Activated naive CD8-positive, alpha-beta T cell (primary cell): ENCODE results near the gene NNMT.

Source experiments
- H3K27ac Mint-ChIP-seq: one replicate; pipeline ENCODE4 v1.8.0; 2021; ENCODE audit warnings: mixed read lengths
- H3K27me3 Mint-ChIP-seq: one replicate; pipeline ENCODE4 v1.8.0; 2021; ENCODE audit warnings: mixed read lengths
- H3K36me3 Mint-ChIP-seq: one replicate; pipeline ENCODE4 v1.8.0; 2021; ENCODE audit warnings: mixed read lengths
- H3K4me1 Mint-ChIP-seq: one replicate; pipeline ENCODE4 v1.8.0; 2021; ENCODE audit warnings: low read depth, mixed read lengths
- H3K4me3 Mint-ChIP-seq: one replicate; pipeline ENCODE4 v1.8.0; 2021; ENCODE audit warnings: mild to moderate bottlenecking, mixed read lengths
- H3K9me3 Mint-ChIP-seq: one replicate; pipeline ENCODE4 v1.8.0; 2021; ENCODE audit warnings: low read depth, mixed read lengths

Gene NNMT

DNA sequence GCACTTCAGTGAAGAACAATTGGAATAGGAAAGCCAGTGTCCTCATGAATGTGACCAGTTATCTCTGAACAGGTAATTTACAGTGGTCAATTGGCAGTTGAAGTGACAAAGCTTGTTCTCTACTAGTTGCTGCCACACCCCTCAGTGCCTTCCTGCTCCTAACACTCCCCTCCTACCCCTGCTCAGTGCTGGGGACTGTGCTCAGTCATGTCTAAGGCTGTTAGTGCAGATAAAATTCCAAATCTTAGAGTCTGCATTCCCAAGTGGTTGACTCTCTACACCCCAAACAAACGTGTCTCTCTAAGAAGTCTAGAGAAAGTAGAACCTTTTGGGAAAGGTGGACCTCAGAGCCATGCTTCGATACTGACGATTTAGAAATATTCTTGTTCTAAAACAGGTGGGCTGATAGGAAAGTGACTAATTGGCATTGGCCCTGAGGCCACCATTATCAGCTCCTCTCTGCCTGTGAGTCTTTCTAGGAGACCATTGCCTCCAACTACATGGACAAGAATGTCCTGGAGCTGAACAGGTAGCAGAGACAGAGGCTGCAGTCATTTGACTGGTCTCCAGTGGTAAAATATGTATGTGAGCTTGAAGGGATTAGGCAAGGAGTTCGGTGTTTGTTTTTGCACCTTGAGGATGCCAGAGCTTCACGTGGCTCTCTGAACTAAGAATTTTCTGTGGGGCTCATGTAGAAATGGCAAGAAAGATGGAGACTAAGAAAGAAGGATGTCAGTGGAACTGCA is 22.1 kb upstream of the NNMT start:
- Mint-ChIP-seq H3K36me3 (no peaks in the 10 kb centered on the region), H3K9me3 (no peaks in the 10 kb centered on the region), H3K4me1 (no peaks in the 10 kb centered on the region), H3K27ac (no peak overlapping the region), H3K4me3 (no peak overlapping the region), H3K27me3 (peaks cover 32% of the 10 kb centered on the region)

GRCh38 chr11:114274637-114275036 is 21.6 kb upstream of the NNMT start:
- Mint-ChIP-seq H3K27ac (no peak overlapping the region), H3K27me3 (peaks cover 37% of the 10 kb centered on the region), H3K4me3 (no peak overlapping the region), H3K36me3 (no peaks in the 10 kb centered on the region), H3K9me3 (no peaks in the 10 kb centered on the region), H3K4me1 (no peaks in the 10 kb centered on the region)

DNA sequence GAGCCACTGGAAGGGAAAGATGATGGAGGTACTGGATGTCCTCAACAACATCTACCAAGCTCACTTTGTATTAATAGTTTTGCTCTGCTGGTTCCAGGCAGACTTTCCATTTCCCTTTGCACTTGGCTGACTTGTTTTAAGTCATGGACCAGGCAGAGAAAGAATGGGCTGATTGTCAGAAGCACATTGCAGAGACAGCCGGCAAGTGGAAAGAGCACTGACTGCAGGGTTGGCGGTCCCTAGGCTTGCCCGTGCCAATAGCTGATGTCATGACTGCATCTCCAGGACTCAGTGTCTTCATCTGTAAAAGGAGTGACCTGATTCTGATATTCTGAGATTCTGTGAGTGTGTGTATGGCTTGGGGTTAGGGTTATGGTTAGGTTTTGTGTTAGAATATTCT is 20.9 kb upstream of the NNMT start:
- no peak overlapping the region for H3K27ac Mint-ChIP-seq
- H3K9me3 Mint-ChIP-seq, result no peaks in the 10 kb centered on the region
- H3K4me3 Mint-ChIP-seq, result no peak overlapping the region
- H3K36me3 Mint-ChIP-seq, result no peaks in the 10 kb centered on the region
- peaks cover 38% of the 10 kb centered on the region for H3K27me3 Mint-ChIP-seq
- H3K4me1 Mint-ChIP-seq, result no peaks in the 10 kb centered on the region

GRCh38 chr11:114276077-114276476 is 20.1 kb upstream of the NNMT start:
- Mint-ChIP-seq H3K36me3 (no peaks in the 10 kb centered on the region), H3K27me3 (peaks cover 36% of the 10 kb centered on the region), H3K9me3 (no peaks in the 10 kb centered on the region), H3K27ac (no peak overlapping the region), H3K4me3 (no peak overlapping the region), H3K4me1 (no peaks in the 10 kb centered on the region)

- Mint-ChIP-seq H3K27ac (no peak overlapping the region), H3K36me3 (no peaks in the 10 kb centered on the region), H3K4me3 (no peak overlapping the region), H3K4me1 (no peaks in the 10 kb centered on the region), H3K27me3 (peaks cover 30% of the 10 kb centered on the region), H3K9me3 (no peaks in the 10 kb centered on the region)
These were observed 18.4 kb upstream of the NNMT start for GRCh38 chr11:114277637-114278341.

- H3K4me1 Mint-ChIP-seq, result no peaks in the 10 kb centered on the region
- H3K9me3 Mint-ChIP-seq, result no peaks in the 10 kb centered on the region
- no peak overlapping the region for H3K4me3 Mint-ChIP-seq
- H3K27ac Mint-ChIP-seq, result no peak overlapping the region
- no peaks in the 10 kb centered on the region for H3K36me3 Mint-ChIP-seq
- H3K27me3 Mint-ChIP-seq, result peaks cover 25% of the 10 kb centered on the region
These were observed 17.7 kb upstream of the NNMT start for GRCh38 chr11:114278342-114279065.

DNA sequence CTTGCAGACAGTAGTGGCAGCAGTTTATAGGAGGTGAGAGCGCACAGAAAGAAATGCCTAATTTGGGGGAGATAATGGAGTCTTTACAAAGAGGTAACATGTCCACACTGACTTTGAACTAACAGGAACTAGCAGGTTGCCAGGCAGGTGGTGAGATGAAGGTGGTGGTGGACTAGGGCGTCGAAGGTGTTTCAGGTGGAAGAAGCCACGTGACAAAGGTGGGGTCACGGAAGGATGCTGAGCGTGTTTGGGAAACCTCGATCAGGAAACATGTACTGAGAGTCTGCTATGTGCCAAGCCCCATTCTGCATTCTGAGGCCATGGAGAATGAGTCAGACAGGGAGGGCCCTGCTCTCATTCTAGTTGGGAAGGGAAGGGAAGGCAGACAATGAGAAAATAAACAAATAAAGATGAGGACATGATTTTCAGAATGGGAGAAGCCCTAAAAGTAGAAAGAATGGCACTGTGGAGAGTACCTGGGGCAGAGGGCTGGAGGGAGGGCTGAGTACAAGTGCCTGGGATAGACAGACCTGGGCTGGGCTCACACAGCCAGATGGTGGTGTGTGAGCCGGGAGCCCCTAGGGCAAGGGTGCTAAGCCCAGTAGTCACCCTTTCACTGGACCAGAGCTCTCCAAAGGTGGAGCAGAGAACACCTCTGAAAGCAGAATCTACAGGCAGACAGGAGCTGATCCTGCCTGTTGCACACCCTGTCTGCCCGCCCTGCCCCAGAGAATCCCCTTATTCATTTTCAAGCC is 16.2 kb upstream of the NNMT start:
- H3K9me3 Mint-ChIP-seq, result no peaks in the 10 kb centered on the region
- no peak overlapping the region for H3K27ac Mint-ChIP-seq
- peaks cover 20% of the 10 kb centered on the region for H3K27me3 Mint-ChIP-seq
- H3K4me1 Mint-ChIP-seq, result no peaks in the 10 kb centered on the region
- H3K36me3 Mint-ChIP-seq, result no peaks in the 10 kb centered on the region
- no peak overlapping the region for H3K4me3 Mint-ChIP-seq

GRCh38 chr11:114280696-114281095 is 15.5 kb upstream of the NNMT start:
- Mint-ChIP-seq H3K27ac (no peak overlapping the region), H3K9me3 (no peaks in the 10 kb centered on the region)

DNA sequence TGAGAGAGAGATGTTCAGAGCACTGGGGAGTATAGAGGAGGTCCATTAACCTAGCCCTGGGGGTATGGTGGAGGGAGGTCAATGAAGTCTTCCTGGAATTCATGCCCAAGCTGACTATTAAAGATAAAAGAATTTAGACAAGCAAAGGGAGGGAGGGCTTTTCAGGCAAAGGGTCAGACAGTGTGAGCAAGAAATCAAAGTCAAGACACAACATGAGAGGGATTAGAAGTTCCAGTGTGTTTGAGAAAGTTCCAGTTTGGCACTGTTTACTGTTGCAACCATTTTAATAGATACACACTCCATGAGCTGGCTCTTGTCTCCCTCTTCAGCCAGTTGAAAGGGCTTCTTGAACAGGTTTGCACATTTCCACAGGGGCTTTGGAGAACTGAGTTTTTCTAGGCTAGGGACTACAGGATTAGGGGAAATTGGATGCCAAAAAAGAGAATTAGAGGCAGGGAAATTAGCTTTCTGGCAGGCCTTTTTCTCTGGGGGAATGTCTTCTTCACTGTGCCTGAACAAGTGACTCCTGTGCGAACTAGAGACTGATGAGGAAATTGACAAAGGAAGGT is 14.7 kb upstream of the NNMT start:
- Mint-ChIP-seq H3K36me3 (no peaks in the 10 kb centered on the region), H3K9me3 (no peaks in the 10 kb centered on the region), H3K4me3 (no peak overlapping the region), H3K27me3 (peaks cover 16% of the 10 kb centered on the region), H3K27ac (no peak overlapping the region), H3K4me1 (no peaks in the 10 kb centered on the region)

More at GRCh38 chr11:114280696-114281095, 15.5 kb upstream of the NNMT start:
- Mint-ChIP-seq H3K27me3 (peaks cover 16% of the 10 kb centered on the region), H3K36me3 (no peaks in the 10 kb centered on the region), H3K4me3 (no peak overlapping the region), H3K4me1 (no peaks in the 10 kb centered on the region)

DNA sequence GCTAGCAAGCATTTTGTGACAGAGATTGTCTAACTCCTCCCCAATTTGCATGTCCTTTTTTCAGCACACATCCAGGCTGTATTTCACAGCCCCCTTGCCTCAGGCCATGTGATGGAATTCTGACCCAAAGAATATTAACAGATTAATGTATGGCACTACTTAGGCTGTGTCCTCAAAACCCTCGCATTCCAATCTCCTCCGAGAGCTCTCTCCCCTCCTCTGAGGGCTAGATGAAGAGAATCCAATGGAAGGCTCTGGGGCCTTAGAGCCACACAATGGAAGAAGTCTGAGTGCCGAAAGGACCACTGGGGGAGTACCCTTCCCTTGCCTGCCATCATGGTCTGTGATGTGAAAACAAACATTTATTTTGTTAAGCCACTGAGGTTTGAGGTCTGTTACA is 13.7 kb upstream of the NNMT start:
- Mint-ChIP-seq H3K9me3 (no peaks in the 10 kb centered on the region), H3K27me3 (peaks cover 15% of the 10 kb centered on the region), H3K4me3 (no peak overlapping the region), H3K4me1 (no peaks in the 10 kb centered on the region), H3K27ac (no peak overlapping the region), H3K36me3 (no peaks in the 10 kb centered on the region)

GRCh38 chr11:114283422-114283821 is 12.8 kb upstream of the NNMT start:
- Mint-ChIP-seq H3K27me3 (peaks cover 10% of the 10 kb centered on the region), H3K4me3 (no peak overlapping the region), H3K27ac (no peak overlapping the region), H3K4me1 (no peaks in the 10 kb centered on the region), H3K9me3 (no peaks in the 10 kb centered on the region), H3K36me3 (no peaks in the 10 kb centered on the region)

GRCh38 chr11:114284021-114284420 is 12.2 kb upstream of the NNMT start:
- H3K27me3 Mint-ChIP-seq, result peaks cover 7% of the 10 kb centered on the region
- no peak overlapping the region for H3K4me3 Mint-ChIP-seq
- H3K9me3 Mint-ChIP-seq, result no peaks in the 10 kb centered on the region
- H3K4me1 Mint-ChIP-seq, result no peaks in the 10 kb centered on the region
- H3K36me3 Mint-ChIP-seq, result no peaks in the 10 kb centered on the region
- H3K27ac Mint-ChIP-seq, result no peak overlapping the region

- no peaks in the 10 kb centered on the region for H3K9me3 Mint-ChIP-seq
- no peaks in the 10 kb centered on the region for H3K36me3 Mint-ChIP-seq
- no peaks in the 10 kb centered on the region for H3K27me3 Mint-ChIP-seq
- no peak overlapping the region for H3K27ac Mint-ChIP-seq
- no peaks in the 10 kb centered on the region for H3K4me1 Mint-ChIP-seq
- no peak overlapping the region for H3K4me3 Mint-ChIP-seq
These were observed 11.3 kb upstream of the NNMT start for GRCh38 chr11:114284914-114285313.

DNA sequence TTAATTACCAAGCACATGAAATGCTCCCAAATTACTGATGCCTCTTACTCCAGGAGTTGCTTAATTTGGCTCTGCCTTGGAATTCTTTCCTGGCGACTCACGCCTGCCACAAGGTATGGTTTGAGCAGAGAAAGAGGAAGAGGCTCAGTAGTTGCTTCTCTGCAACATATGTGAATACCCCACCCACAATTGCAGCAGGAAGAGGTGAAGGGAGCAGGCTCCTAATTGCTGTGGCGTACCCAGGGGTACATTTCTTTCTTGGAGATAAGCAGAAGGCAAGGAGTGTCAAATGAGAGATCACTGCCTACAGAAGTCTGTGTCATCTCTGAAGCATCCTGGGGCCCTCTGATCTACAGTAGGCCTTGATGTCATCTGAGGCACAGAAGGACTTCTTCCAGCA is 10.6 kb upstream of the NNMT start:
- no peak overlapping the region for H3K27ac Mint-ChIP-seq
- no peaks in the 10 kb centered on the region for H3K27me3 Mint-ChIP-seq
- H3K9me3 Mint-ChIP-seq, result no peaks in the 10 kb centered on the region
- no peaks in the 10 kb centered on the region for H3K4me1 Mint-ChIP-seq
- H3K36me3 Mint-ChIP-seq, result no peaks in the 10 kb centered on the region
- H3K4me3 Mint-ChIP-seq, result no peak overlapping the region
